Uterus (tissue), 4 donors: Measurements from ENCODE around the gene MMADHC. TPM values are rescaled to one million over a fixed set of nuclear protein-coding genes. Genes with fewer than 3 reads are reported as not detected.

Experiments
- DNase-seq, 2 donors: peaks; one replicate each; pipeline ENCODE4 v3.0.0-alpha.2; 2019 to 2020
- H3K27ac ChIP-seq, 2 donors: fragments of 200-600 bp; sonication (generic); 1 replicate in 1 of 2; 2 replicates in 1 of 2; pipeline ENCODE4 v1.5.1; 2016 to 2018
- H3K27me3 ChIP-seq, 2 donors: fragments of 200-600 bp; sonication (generic); one replicate each; pipeline ENCODE4 v1.5.1; 2018 to 2019; ENCODE audit warnings: control low read depth in 1 of 2
- H3K36me3 ChIP-seq, 2 donors: fragments of 200-600 bp; sonication (generic); one replicate each; pipeline ENCODE4 v1.5.1; 2019; ENCODE audit warnings: control low read depth in 1 of 2
- H3K4me1 ChIP-seq, 2 donors: fragments of 200-600 bp; sonication (generic); one replicate each; pipeline ENCODE4 v1.5.1; 2018 to 2019; ENCODE audit warnings: control low read depth in 1 of 2
- H3K4me3 ChIP-seq, 2 donors: fragments of 200-600 bp; sonication (generic); 1 replicate in 1 of 2; 2 replicates in 1 of 2; pipeline ENCODE4 v1.5.1; 2018 to 2019; ENCODE audit warnings: mild to moderate bottlenecking in 1 of 2
- H3K9me3 ChIP-seq, 2 donors: fragments of 200-600 bp; sonication (generic); one replicate each; pipeline ENCODE4 v1.5.1; 2019; ENCODE audit warnings: control low read depth in 1 of 2
- CTCF ChIP-seq, 4 experiments: fragments of 200-600 bp in 2 of 4; fragments of 450-650 bp in 2 of 4; sonication (generic) in 2 of 4; IDR thresholded peaks; one replicate each; pipeline ENCODE4 v1.5.1; 2016 to 2019; ENCODE audit warnings: antibody characterized with exemption in 4 of 4, mild to moderate bottlenecking in 2 of 4, moderate library complexity in 1 of 4
- POLR2A ChIP-seq, 2 donors: fragments of 450-650 bp; IDR thresholded peaks; one replicate each; pipeline ENCODE4 v1.6.1; 2016; ENCODE audit warnings: antibody characterized with exemption in 2 of 2, mild to moderate bottlenecking in 1 of 2, moderate library complexity in 1 of 2
- intact Hi-C: fragments of 100-400 bp; cut with DNase I; formaldehyde crosslinking; loops from one replicate; pipeline ENCODE4 v1.15.1; 2023; ENCODE audit warnings: low total_unique reads
- total RNA-seq, 4 donors: library from RNA; depleted of rRNA in 3 of 4; stranded (reverse); fragments of >200 nt in 3 of 4; gene quantifications; one replicate each; pipeline versions ENCODE4 v1.1.0 to v1.2.4, GENCODE V29; 2014 to 2023
- donor health status: DM: yes; HTN: yes; CAD: no.

The MMADHC gene
- total RNA-seq, 4 donors from 2014 or later = 72.9 to 128 (median 106) TPM

DNA sequence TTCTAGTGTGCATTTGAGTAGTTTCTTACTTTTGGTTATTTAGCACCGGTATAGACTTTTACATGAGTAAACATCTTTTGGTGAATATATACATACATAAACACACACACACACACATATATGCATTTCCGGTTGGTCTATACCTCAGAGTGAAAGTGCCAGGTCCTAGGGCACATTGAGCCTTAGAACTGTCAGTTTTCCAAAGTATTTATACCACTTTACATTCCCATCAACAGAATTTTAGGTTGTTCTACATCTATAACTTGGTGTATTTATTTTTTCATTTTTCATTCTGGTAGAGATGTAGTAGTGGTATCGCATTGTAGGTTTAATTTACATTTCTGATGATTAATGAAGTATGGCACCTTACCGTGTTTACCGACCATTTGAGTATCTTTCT lies 22.6 kb downstream of the MMADHC start:
- DNase-seq = no peak
- Histone ChIP-seq H3K4me1 (no peaks in the 10 kb centered on the region), H3K4me3 (no peak overlapping the region), H3K36me3 (no peaks in the 10 kb centered on the region), H3K27ac (no peak overlapping the region), H3K27me3 (no peaks in the 10 kb centered on the region), H3K9me3 (no peaks in the 10 kb centered on the region)
- intact Hi-C loops = no loop called here
- TF ChIP-seq POLR2A (IDR thresholded peaks at IDR 0.05) (no peak), CTCF (IDR thresholded peaks at IDR 0.05) (no peak)

- no peak for TF ChIP-seq POLR2A (IDR thresholded peaks at IDR 0.05)
- TF ChIP-seq CTCF (IDR thresholded peaks at IDR 0.05) = no peak
- no peaks in the 10 kb centered on the region for H3K4me1 ChIP-seq
- H3K36me3 ChIP-seq = no peaks in the 10 kb centered on the region
- H3K27me3 ChIP-seq = no peaks in the 10 kb centered on the region
- H3K27ac ChIP-seq = no peak overlapping the region
- no peak for DNase-seq
- H3K4me3 ChIP-seq = no peak overlapping the region
- intact Hi-C loops = no loop called here
- H3K9me3 ChIP-seq = no peaks in the 10 kb centered on the region
These were observed 23.5 kb downstream of the MMADHC start for GRCh38 chr2:149564097-149564496.

GRCh38 chr2:149562324-149562723 lies 25.3 kb downstream of the MMADHC start:
- no peaks in the 10 kb centered on the region for H3K4me1 ChIP-seq
- no peaks in the 10 kb centered on the region for H3K27me3 ChIP-seq
- H3K36me3 ChIP-seq = no peaks in the 10 kb centered on the region
- no peak for DNase-seq
- intact Hi-C loops = no loop called here
- H3K9me3 ChIP-seq = no peaks in the 10 kb centered on the region
- no peak overlapping the region for H3K4me3 ChIP-seq
- TF ChIP-seq POLR2A (IDR thresholded peaks at IDR 0.05) (no peak), CTCF (IDR thresholded peaks at IDR 0.05) (no peak)
- H3K27ac ChIP-seq = no peak overlapping the region

DNA sequence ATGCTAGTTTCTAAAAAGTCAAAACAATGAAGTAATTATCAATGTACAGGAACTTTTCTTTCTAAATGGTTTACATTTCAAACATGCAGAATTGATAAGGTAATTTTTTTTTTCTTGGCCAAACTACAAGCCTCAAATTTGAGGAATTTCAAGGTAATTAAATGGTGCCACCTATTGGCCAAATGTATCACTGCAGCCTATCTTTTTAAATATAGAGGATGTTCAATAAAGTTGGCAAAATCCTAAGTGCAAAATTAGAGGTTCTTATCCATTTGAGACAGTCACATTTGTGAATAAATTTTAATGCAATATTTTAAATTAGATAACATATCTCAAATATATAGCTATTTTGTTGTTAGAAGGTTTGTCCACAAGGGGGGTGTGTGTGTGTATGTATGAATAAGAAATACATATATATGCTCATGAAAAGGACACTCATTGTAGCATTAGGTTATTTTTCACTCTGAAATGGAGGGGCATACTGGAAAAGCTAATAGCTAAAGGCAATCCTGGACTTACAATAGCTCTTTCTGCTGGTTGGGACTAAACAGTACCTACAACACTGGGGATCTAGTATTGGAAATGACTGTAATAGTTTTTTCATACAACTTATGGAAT lies 26.2 kb downstream of the MMADHC start:
- peak in 1 of 2 donors; percentile 17 for DNase-seq

More for the DNA sequence above, 26.2 kb downstream of the MMADHC start:
- no peak overlapping the region for H3K27ac ChIP-seq
- intact Hi-C loops = no loop called here
- TF ChIP-seq CTCF (IDR thresholded peaks at IDR 0.05) = peak; percentile 65 to 84 (median 73)
- TF ChIP-seq POLR2A (IDR thresholded peaks at IDR 0.05) = no peak
- no peaks in the 10 kb centered on the region for H3K4me1 ChIP-seq
- no peaks in the 10 kb centered on the region for H3K27me3 ChIP-seq
- no peaks in the 10 kb centered on the region for H3K36me3 ChIP-seq
- no peaks in the 10 kb centered on the region for H3K9me3 ChIP-seq
- no peak overlapping the region for H3K4me3 ChIP-seq
